Astrocyte (in vitro differentiated cells and primary cell): ENCODE measurements around the gene AOC3. TPM values are rescaled to one million over a fixed set of nuclear protein-coding genes. Genes with fewer than 3 reads are reported as not detected.

Experiments
- microRNA-seq: library from miRNA; unstranded; fragments of <30 nt; microRNA quantifications from one replicate; pipeline ENCODE4 v1.2.0, GENCODE V29; 2020
- total RNA-seq: library from RNA; stranded (reverse); gene quantifications from 2 replicates; pipeline ENCODE4 v1.2.1, GENCODE V29; 2021

The AOC3 gene
- total RNA-seq, 1 donor from 2014 or later = 1.1 TPM

Small RNA genes within 50 kb of the gene (microRNA-seq; reads per million reads assigned to microRNA genes)
- gene MIR6781 = 2.7 reads per million, percentile 3 among the genes with 10 or more reads in this experiment

Other genes with a start within 250 kb of the AOC3 start
- 54.3 and 60.9 TPM in 2 replicates for gene RETREG3, start 241.8 kb upstream of the AOC3 start, total RNA-seq
- gene TUBG1, start 241.5 kb upstream of the AOC3 start, total RNA-seq = 47.2 and 51.0 TPM in 2 replicates
- gene TUBG2, start 191.9 kb upstream of the AOC3 start, total RNA-seq = 14.4 and 16.6 TPM in 2 replicates
- gene PLEKHH3, start 174.2 kb upstream of the AOC3 start, total RNA-seq = 14.1 and 14.5 TPM in 2 replicates
- gene CCR10, start 169.4 kb upstream of the AOC3 start, total RNA-seq = 0.65 and 0.84 TPM in 2 replicates
- gene CNTNAP1, start 168.7 kb upstream of the AOC3 start, total RNA-seq = 11.4 and 16.4 TPM in 2 replicates
- gene EZH1, start 106.2 kb upstream of the AOC3 start, total RNA-seq = 15.2 and 16.9 TPM in 2 replicates
- 6.1 and 6.8 TPM in 2 replicates for gene RAMP2, start 90.0 kb upstream of the AOC3 start, total RNA-seq
- gene VPS25, start 77.8 kb upstream of the AOC3 start, total RNA-seq = 49.5 and 53.2 TPM in 2 replicates
- gene WNK4, start 70.6 kb upstream of the AOC3 start, total RNA-seq = 22.8 and 34.8 TPM in 2 replicates
- 31.8 and 34.3 TPM in 2 replicates for gene COA3, start 52.5 kb upstream of the AOC3 start, total RNA-seq
- not detected in 2 replicates for gene CNTD1, start 52.3 kb upstream of the AOC3 start, total RNA-seq
- gene BECN1, start 26.9 kb upstream of the AOC3 start, total RNA-seq = 79.8 and 87.6 TPM in 2 replicates
- gene PSME3, start 17.8 kb upstream of the AOC3 start, total RNA-seq = 131 and 152 TPM in 2 replicates
- gene AOC2, start 6.6 kb upstream of the AOC3 start, total RNA-seq = 4.1 and 5.0 TPM in 2 replicates
- gene G6PC1, start 49.6 kb downstream of the AOC3 start, total RNA-seq = not detected in 2 replicates
- 42.8 and 45.2 TPM in 2 replicates for gene AARSD1, start 113.3 kb downstream of the AOC3 start, total RNA-seq
- gene PTGES3L, start 128.9 kb downstream of the AOC3 start, total RNA-seq = 5.1 and 5.8 TPM in 2 replicates
- 13.2 and 13.8 TPM in 2 replicates for gene RUNDC1, start 129.4 kb downstream of the AOC3 start, total RNA-seq
- 993 and 1,032 TPM in 2 replicates for gene RPL27, start 147.2 kb downstream of the AOC3 start, total RNA-seq
- 60.5 and 72.8 TPM in 2 replicates for gene IFI35, start 155.6 kb downstream of the AOC3 start, total RNA-seq
- gene VAT1, start 171.2 kb downstream of the AOC3 start, total RNA-seq = 348 and 413 TPM in 2 replicates
- gene RND2, start 174.0 kb downstream of the AOC3 start, total RNA-seq = 1.3 and 2.3 TPM in 2 replicates